ENCODE results near the gene JAZF1.

JAZF1 gene

GRCh38 chr7:28157076-28157745, 23.4 kb downstream of the JAZF1 start:
- Histone ChIP-seq H3K27ac (ENCODE audit: low read depth, low read length) (no peak overlapping the region), H3K9ac (ENCODE audit: low read length) (no peak overlapping the region), H3K36me3 (ENCODE audit: control insufficient read depth, insufficient read depth, low read length) (no peaks in the 10 kb centered on the region), H3K4me1 (ENCODE audit: control insufficient read depth, insufficient read depth, low read length) (peaks cover 7% of the 10 kb centered on the region), H3K4me3 (ENCODE audit: low read length) (no peak overlapping the region), H3K27me3 (ENCODE audit: control insufficient read depth, insufficient read depth, low read length) (no peaks in the 10 kb centered on the region)

- Histone ChIP-seq H3K4me3 (ENCODE audit: low read length) (no peak overlapping the region), H3K36me3 (ENCODE audit: control insufficient read depth, insufficient read depth, low read length) (no peaks in the 10 kb centered on the region), H3K9ac (ENCODE audit: low read length) (no peak overlapping the region), H3K27ac (ENCODE audit: low read depth, low read length) (no peak overlapping the region), H3K27me3 (ENCODE audit: control insufficient read depth, insufficient read depth, low read length) (no peaks in the 10 kb centered on the region), H3K4me1 (ENCODE audit: control insufficient read depth, insufficient read depth, low read length) (peaks cover 7% of the 10 kb centered on the region)
Observed at GRCh38 chr7:28156401-28156800, 24.2 kb downstream of the JAZF1 start.

- Histone ChIP-seq H3K4me3 (ENCODE audit: low read length) (no peak overlapping the region), H3K27ac (ENCODE audit: low read depth, low read length) (no peak overlapping the region), H3K4me1 (ENCODE audit: control insufficient read depth, insufficient read depth, low read length) (peaks cover 7% of the 10 kb centered on the region), H3K36me3 (ENCODE audit: control insufficient read depth, insufficient read depth, low read length) (no peaks in the 10 kb centered on the region), H3K27me3 (ENCODE audit: control insufficient read depth, insufficient read depth, low read length) (no peaks in the 10 kb centered on the region), H3K9ac (ENCODE audit: low read length) (no peak overlapping the region)
Observed at GRCh38 chr7:28155964-28156363, 24.6 kb downstream of the JAZF1 start.

GRCh38 chr7:28155019-28155660, 25.5 kb downstream of the JAZF1 start:
- no peaks in the 10 kb centered on the region for H3K36me3 ChIP-seq (ENCODE audit: control insufficient read depth, insufficient read depth, low read length)
- peaks cover 7% of the 10 kb centered on the region for H3K4me1 ChIP-seq (ENCODE audit: control insufficient read depth, insufficient read depth, low read length)
- H3K9ac ChIP-seq (ENCODE audit: low read length): no peak overlapping the region
- H3K4me3 ChIP-seq (ENCODE audit: low read length): no peak overlapping the region
- H3K27me3 ChIP-seq (ENCODE audit: control insufficient read depth, insufficient read depth, low read length): no peaks in the 10 kb centered on the region
- no peak overlapping the region for H3K27ac ChIP-seq (ENCODE audit: low read depth, low read length)

GRCh38 chr7:28152594-28152993, 28.0 kb downstream of the JAZF1 start:
- Histone ChIP-seq H3K4me3 (ENCODE audit: low read length) (no peak overlapping the region), H3K9ac (ENCODE audit: low read length) (no peak overlapping the region), H3K27ac (ENCODE audit: low read depth, low read length) (no peak overlapping the region), H3K36me3 (ENCODE audit: control insufficient read depth, insufficient read depth, low read length) (no peaks in the 10 kb centered on the region), H3K4me1 (ENCODE audit: control insufficient read depth, insufficient read depth, low read length) (peaks cover 7% of the 10 kb centered on the region), H3K27me3 (ENCODE audit: control insufficient read depth, insufficient read depth, low read length) (no peaks in the 10 kb centered on the region)

- H3K4me1 ChIP-seq (ENCODE audit: control insufficient read depth, insufficient read depth, low read length): peaks cover 7% of the 10 kb centered on the region
Observed at GRCh38 chr7:28151965-28152364, 28.6 kb downstream of the JAZF1 start.

GRCh38 chr7:28149291-28150101, 31.1 kb downstream of the JAZF1 start:
- no peaks in the 10 kb centered on the region for H3K4me1 ChIP-seq (ENCODE audit: control insufficient read depth, insufficient read depth, low read length)

More at GRCh38 chr7:28151965-28152364, 28.6 kb downstream of the JAZF1 start:
- Histone ChIP-seq H3K36me3 (ENCODE audit: control insufficient read depth, insufficient read depth, low read length) (no peaks in the 10 kb centered on the region), H3K27ac (ENCODE audit: low read depth, low read length) (no peak overlapping the region), H3K4me3 (ENCODE audit: low read length) (no peak overlapping the region), H3K9ac (ENCODE audit: low read length) (no peak overlapping the region), H3K27me3 (ENCODE audit: control insufficient read depth, insufficient read depth, low read length) (no peaks in the 10 kb centered on the region)

GRCh38 chr7:28145931-28146330, 34.7 kb downstream of the JAZF1 start:
- H3K36me3 ChIP-seq (ENCODE audit: control insufficient read depth, insufficient read depth, low read length): no peaks in the 10 kb centered on the region
- no peaks in the 10 kb centered on the region for H3K4me1 ChIP-seq (ENCODE audit: control insufficient read depth, insufficient read depth, low read length)
- no peaks in the 10 kb centered on the region for H3K27me3 ChIP-seq (ENCODE audit: control insufficient read depth, insufficient read depth, low read length)
- no peak overlapping the region for H3K27ac ChIP-seq (ENCODE audit: low read depth, low read length)
- no peak overlapping the region for H3K4me3 ChIP-seq (ENCODE audit: low read length)
- no peak overlapping the region for H3K9ac ChIP-seq (ENCODE audit: low read length)

More at GRCh38 chr7:28149291-28150101, 31.1 kb downstream of the JAZF1 start:
- no peak overlapping the region for H3K4me3 ChIP-seq (ENCODE audit: low read length)
- H3K27ac ChIP-seq (ENCODE audit: low read depth, low read length): no peak overlapping the region
- no peaks in the 10 kb centered on the region for H3K36me3 ChIP-seq (ENCODE audit: control insufficient read depth, insufficient read depth, low read length)
- H3K9ac ChIP-seq (ENCODE audit: low read length): no peak overlapping the region
- no peaks in the 10 kb centered on the region for H3K27me3 ChIP-seq (ENCODE audit: control insufficient read depth, insufficient read depth, low read length)

- H3K9ac ChIP-seq (ENCODE audit: low read length): no peak overlapping the region
- H3K27ac ChIP-seq (ENCODE audit: low read depth, low read length): no peak overlapping the region
- H3K4me1 ChIP-seq (ENCODE audit: control insufficient read depth, insufficient read depth, low read length): no peaks in the 10 kb centered on the region
- H3K36me3 ChIP-seq (ENCODE audit: control insufficient read depth, insufficient read depth, low read length): no peaks in the 10 kb centered on the region
- H3K27me3 ChIP-seq (ENCODE audit: control insufficient read depth, insufficient read depth, low read length): no peaks in the 10 kb centered on the region
- H3K4me3 ChIP-seq (ENCODE audit: low read length): no peak overlapping the region
Observed at GRCh38 chr7:28145090-28145626, 35.4 kb downstream of the JAZF1 start.

GRCh38 chr7:28144266-28144665, 36.3 kb downstream of the JAZF1 start:
- H3K4me1 ChIP-seq (ENCODE audit: control insufficient read depth, insufficient read depth, low read length): no peaks in the 10 kb centered on the region
- H3K27ac ChIP-seq (ENCODE audit: low read depth, low read length): no peak overlapping the region
- no peaks in the 10 kb centered on the region for H3K27me3 ChIP-seq (ENCODE audit: control insufficient read depth, insufficient read depth, low read length)
- H3K9ac ChIP-seq (ENCODE audit: low read length): no peak overlapping the region
- no peak overlapping the region for H3K4me3 ChIP-seq (ENCODE audit: low read length)
- H3K36me3 ChIP-seq (ENCODE audit: control insufficient read depth, insufficient read depth, low read length): no peaks in the 10 kb centered on the region

GRCh38 chr7:28142650-28143049, 37.9 kb downstream of the JAZF1 start:
- H3K9ac ChIP-seq (ENCODE audit: low read length): no peak overlapping the region
- no peak overlapping the region for H3K4me3 ChIP-seq (ENCODE audit: low read length)
- H3K27ac ChIP-seq (ENCODE audit: low read depth, low read length): no peak overlapping the region
- no peaks in the 10 kb centered on the region for H3K36me3 ChIP-seq (ENCODE audit: control insufficient read depth, insufficient read depth, low read length)
- no peaks in the 10 kb centered on the region for H3K4me1 ChIP-seq (ENCODE audit: control insufficient read depth, insufficient read depth, low read length)
- H3K27me3 ChIP-seq (ENCODE audit: control insufficient read depth, insufficient read depth, low read length): no peaks in the 10 kb centered on the region

- H3K4me1 ChIP-seq (ENCODE audit: control insufficient read depth, insufficient read depth, low read length): peaks cover 2% of the 10 kb centered on the region
- no peak overlapping the region for H3K4me3 ChIP-seq (ENCODE audit: low read length)
- H3K36me3 ChIP-seq (ENCODE audit: control insufficient read depth, insufficient read depth, low read length): no peaks in the 10 kb centered on the region
- no peak overlapping the region for H3K9ac ChIP-seq (ENCODE audit: low read length)
- H3K27ac ChIP-seq (ENCODE audit: low read depth, low read length): no peak overlapping the region
- H3K27me3 ChIP-seq (ENCODE audit: control insufficient read depth, insufficient read depth, low read length): no peaks in the 10 kb centered on the region
Observed at GRCh38 chr7:28140979-28141378, 39.6 kb downstream of the JAZF1 start.

All from rectal smooth muscle tissue (tissue), 1 donor.